Osteoblast (primary cell): ENCODE measurements around the gene TTC39B. TPM values are rescaled to one million over a fixed set of nuclear protein-coding genes. Genes with fewer than 3 reads are reported as not detected.

Experiments used
- DNase-seq: peaks from one replicate; pipeline ENCODE4 v3.0.0; 2011; ENCODE audit warnings: low spot score, mixed read lengths; ENCODE audit not compliant: insufficient read length; ENCODE audit errors: missing footprints
- H2AFZ ChIP-seq: 2 replicates; pipeline ENCODE4 v1.6.0; 2011; ENCODE audit warnings: mild to moderate bottlenecking, low read length
- H3K27ac ChIP-seq: 2 replicates; pipeline ENCODE4 v1.5.1; 2011; ENCODE audit warnings: mild to moderate bottlenecking, low read depth, low read length, moderate library complexity
- H3K27me3 ChIP-seq: 2 replicates; pipeline ENCODE4 v1.6.0; 2012; ENCODE audit warnings: mild to moderate bottlenecking, control low read depth, inconsistent platforms, low read length, moderate library complexity; ENCODE audit not compliant: insufficient read depth
- H3K36me3 ChIP-seq: 2 replicates; pipeline ENCODE4 v1.5.1; 2011; ENCODE audit warnings: mild to moderate bottlenecking, low read length, control low read depth, moderate library complexity; ENCODE audit not compliant: insufficient read depth
- H3K4me1 ChIP-seq: 2 replicates; pipeline ENCODE4 v1.5.1; 2011; ENCODE audit warnings: mild to moderate bottlenecking, low read length, control low read depth, moderate library complexity; ENCODE audit not compliant: insufficient read depth
- H3K4me2 ChIP-seq: 2 replicates; pipeline ENCODE4 v1.6.0; 2011; ENCODE audit warnings: mild to moderate bottlenecking, low read length; ENCODE audit not compliant: insufficient read depth
- H3K4me3 ChIP-seq: fragments of 200-600 bp; sonication (generic); 3 replicates; pipeline ENCODE4 v1.5.1; 2012; ENCODE audit warnings: mild to moderate bottlenecking, low read length, inconsistent platforms; ENCODE audit not compliant: insufficient read depth
- H3K79me2 ChIP-seq: 2 replicates; pipeline ENCODE4 v1.6.0; 2012; ENCODE audit warnings: mild to moderate bottlenecking, low read length, control low read depth, inconsistent platforms; ENCODE audit not compliant: insufficient read depth
- H3K9me3 ChIP-seq: 2 replicates; pipeline ENCODE4 v1.5.1; 2011; ENCODE audit warnings: low read depth, low read length, control low read depth
- H4K20me1 ChIP-seq: 2 replicates; pipeline ENCODE4 v1.6.0; 2012; ENCODE audit warnings: mild to moderate bottlenecking, low read length, control low read depth; ENCODE audit not compliant: insufficient read depth
- total RNA-seq: library from RNA; depleted of rRNA; stranded (reverse); fragments of >200 nt; gene quantifications from 2 replicates; pipeline ENCODE4 v1.2.3, GENCODE V29; 2012
- TF ChIP-seq, protein P1 (sequence below): IDR thresholded peaks from 2 replicates; pipeline ENCODE4 v1.5.1; 2011; ENCODE audit warnings: mild to moderate bottlenecking, low read depth, low read length, moderate library complexity; ENCODE audit errors: extremely low read depth

TTC39B gene
- total RNA-seq, 1 donor = 18.5 TPM

DNA sequence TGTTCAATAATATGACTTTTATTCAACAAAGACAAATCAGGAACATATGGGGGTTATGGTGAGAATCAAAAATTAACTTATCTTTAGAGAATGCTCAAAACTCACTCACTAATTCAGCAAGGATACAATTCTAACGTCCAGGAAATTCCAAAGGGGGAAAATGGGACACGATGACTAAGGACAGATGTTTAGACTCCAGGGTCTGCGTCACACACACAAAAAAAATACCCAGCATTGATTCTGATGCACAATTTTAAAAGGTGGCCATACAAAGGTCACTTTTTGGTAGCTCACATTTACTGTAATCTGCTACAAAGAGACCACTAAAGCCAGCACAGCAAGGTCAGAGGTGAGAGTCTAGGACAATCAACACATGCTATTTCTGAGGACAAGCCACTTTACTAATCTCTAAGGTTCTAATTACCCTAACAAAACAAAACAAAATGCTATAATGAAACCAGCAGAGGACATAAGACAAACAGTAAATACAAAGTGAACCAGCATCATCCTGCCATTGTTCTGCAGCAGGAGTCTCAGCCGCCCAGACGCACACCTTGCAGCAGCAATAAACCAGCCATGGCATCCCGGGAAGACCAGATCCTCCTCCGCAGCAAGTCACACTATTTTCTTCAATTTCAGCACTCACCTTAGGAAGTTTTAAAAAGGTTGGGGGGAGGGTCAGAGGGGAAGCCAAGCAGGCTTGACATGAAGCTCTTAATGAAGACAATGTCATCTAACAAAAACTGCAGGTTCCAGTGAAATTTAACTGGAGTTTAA is 57.8 kb downstream of the TTC39B start:
- Histone ChIP-seq H3K79me2 (peaks cover 4% of the 10 kb centered on the region), H3K4me1 (peaks cover 56% of the 10 kb centered on the region), H2AFZ (no peak overlapping the region), H3K27me3 (no peaks in the 10 kb centered on the region), H3K4me2 (peak overlapping the region; percentile 42), H4K20me1 (no peaks in the 10 kb centered on the region), H3K9me3 (no peaks in the 10 kb centered on the region), H3K36me3 (no peaks in the 10 kb centered on the region), H3K27ac (peak overlapping the region; percentile 63), H3K4me3 (peak overlapping the region; percentile 22)
- TF ChIP-seq, protein P1, sequence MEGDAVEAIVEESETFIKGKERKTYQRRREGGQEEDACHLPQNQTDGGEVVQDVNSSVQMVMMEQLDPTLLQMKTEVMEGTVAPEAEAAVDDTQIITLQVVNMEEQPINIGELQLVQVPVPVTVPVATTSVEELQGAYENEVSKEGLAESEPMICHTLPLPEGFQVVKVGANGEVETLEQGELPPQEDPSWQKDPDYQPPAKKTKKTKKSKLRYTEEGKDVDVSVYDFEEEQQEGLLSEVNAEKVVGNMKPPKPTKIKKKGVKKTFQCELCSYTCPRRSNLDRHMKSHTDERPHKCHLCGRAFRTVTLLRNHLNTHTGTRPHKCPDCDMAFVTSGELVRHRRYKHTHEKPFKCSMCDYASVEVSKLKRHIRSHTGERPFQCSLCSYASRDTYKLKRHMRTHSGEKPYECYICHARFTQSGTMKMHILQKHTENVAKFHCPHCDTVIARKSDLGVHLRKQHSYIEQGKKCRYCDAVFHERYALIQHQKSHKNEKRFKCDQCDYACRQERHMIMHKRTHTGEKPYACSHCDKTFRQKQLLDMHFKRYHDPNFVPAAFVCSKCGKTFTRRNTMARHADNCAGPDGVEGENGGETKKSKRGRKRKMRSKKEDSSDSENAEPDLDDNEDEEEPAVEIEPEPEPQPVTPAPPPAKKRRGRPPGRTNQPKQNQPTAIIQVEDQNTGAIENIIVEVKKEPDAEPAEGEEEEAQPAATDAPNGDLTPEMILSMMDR = no peak
- DNase-seq = peak; percentile 89

DNA sequence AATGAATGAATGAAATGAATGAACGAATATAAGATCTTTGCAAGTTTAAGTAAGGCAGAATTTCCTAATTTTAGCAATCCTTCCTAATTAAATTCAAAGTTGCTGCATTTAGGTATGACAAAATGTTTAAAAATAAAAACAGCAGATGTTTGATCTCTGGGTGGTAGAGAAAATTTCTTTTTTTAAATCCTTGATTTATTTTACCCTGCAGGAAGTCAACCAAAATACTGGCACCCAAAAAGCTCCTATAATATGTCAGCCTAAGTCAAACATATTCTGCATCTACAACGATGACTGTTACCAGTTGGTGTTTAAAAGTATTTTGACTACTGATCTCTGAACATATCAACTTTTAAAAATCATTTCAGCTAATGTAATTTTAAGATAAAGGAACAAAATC is 58.4 kb downstream of the TTC39B start:
- H3K4me1 ChIP-seq = peaks cover 59% of the 10 kb centered on the region
- no peaks in the 10 kb centered on the region for H4K20me1 ChIP-seq
- TF ChIP-seq, protein P1 = no peak
- peaks cover 4% of the 10 kb centered on the region for H3K79me2 ChIP-seq
- H2AFZ ChIP-seq = no peak overlapping the region
- no peaks in the 10 kb centered on the region for H3K36me3 ChIP-seq
- no peak for DNase-seq
- H3K4me3 ChIP-seq = no peak overlapping the region
- H3K9me3 ChIP-seq = no peaks in the 10 kb centered on the region
- peak overlapping the region; percentile 63 for H3K27ac ChIP-seq
- H3K27me3 ChIP-seq = no peaks in the 10 kb centered on the region
- H3K4me2 ChIP-seq = peak overlapping the region; percentile 42

DNA sequence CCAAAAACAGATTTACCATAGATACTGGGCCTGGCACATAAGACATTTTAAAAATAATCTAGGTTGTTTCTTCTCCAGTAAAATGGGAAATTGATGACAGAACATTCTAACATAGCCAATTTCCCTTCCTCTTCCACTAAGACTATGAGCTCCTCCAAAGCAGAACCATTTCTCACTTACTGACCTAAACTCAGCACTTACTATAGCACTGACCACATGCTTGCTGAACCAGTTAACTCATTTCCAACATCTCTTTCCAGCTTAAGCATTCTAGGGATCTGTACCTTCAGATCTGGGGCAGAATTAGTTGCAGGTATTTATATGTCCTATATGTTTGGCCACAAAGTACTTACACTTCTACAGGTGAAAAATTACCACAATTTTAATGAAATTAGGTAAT is 58.9 kb downstream of the TTC39B start:
- Histone ChIP-seq H3K4me3 (no peak overlapping the region), H3K27ac (peak overlapping the region; percentile 63), H3K9me3 (no peaks in the 10 kb centered on the region), H3K4me1 (peaks cover 65% of the 10 kb centered on the region), H3K79me2 (peaks cover 4% of the 10 kb centered on the region), H2AFZ (no peak overlapping the region), H3K27me3 (no peaks in the 10 kb centered on the region), H3K36me3 (no peaks in the 10 kb centered on the region), H4K20me1 (no peaks in the 10 kb centered on the region), H3K4me2 (no peak overlapping the region)
- TF ChIP-seq, protein P1 = no peak
- no peak for DNase-seq

DNA sequence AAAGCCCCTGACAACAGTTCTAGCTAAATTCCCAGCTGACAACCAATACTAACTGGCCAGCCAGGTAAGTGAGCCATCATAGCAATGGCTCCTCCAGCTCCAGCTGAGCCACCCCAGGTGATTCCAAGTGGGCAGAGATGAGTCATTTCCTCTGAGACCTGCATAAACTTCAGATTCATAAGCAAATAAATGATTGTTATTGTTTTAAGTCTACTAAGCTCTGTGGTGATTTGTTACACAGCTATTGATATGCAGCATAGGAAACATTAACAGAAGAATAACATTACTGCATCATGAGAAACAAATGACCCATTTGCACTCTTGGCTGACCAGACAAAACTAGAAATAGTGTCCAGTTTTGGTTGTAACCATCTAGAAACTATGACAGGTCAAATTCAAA is 60.3 kb downstream of the TTC39B start:
- Histone ChIP-seq H4K20me1 (no peaks in the 10 kb centered on the region), H2AFZ (no peak overlapping the region), H3K4me1 (peaks cover 71% of the 10 kb centered on the region), H3K27me3 (no peaks in the 10 kb centered on the region), H3K4me2 (peak overlapping the region; percentile 13), H3K9me3 (no peaks in the 10 kb centered on the region), H3K36me3 (no peaks in the 10 kb centered on the region), H3K4me3 (no peak overlapping the region), H3K27ac (peak overlapping the region; percentile 64), H3K79me2 (peaks cover 7% of the 10 kb centered on the region)
- TF ChIP-seq, protein P1 = no peak
- peak; percentile 59 for DNase-seq
